Measurements from ENCODE around the gene DLGAP3. TPM values are rescaled to one million over a fixed set of nuclear protein-coding genes. Genes with fewer than 3 reads are reported as not detected.

DLGAP3 gene
- total RNA-seq, 1 donor from 2014 or later: 0.28 TPM

DNA sequence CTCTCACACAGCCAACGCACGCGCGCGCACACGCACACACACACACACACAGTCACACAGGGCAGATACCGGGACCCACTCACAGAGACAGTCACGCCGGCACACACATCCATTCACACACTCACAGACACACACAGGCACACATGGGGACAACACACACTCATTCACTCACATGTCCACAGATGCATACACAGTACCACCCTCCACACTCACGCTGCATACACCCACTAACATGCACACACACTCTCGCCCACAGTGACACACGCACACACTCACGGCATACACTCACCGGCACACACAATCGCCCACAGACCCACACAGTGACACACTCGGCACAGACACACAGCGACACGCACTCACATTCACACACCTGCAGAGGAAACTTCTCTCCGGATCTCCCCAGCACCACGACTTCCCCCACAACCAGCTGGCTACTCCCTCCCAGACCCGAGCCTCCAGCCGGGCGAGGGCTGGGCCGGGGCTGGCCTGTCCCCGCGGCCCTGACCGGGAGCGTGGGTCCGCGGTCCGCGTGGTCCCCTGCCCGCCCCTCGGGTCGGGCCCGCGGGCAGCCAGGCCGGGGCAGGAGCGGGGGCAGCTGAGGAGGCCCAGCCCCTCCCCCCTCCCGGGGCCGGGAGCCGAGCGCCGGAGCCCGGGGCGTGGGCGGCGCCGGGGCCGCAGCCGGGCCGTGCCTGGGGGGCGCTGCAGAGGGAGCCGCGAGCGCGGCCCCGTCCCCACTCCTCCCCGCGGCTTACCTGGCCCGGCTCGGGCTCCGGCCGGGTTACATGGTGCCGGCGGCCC, 552 bp downstream of the DLGAP3 start:
- peak; percentile 13 for ATAC-seq

DNA sequence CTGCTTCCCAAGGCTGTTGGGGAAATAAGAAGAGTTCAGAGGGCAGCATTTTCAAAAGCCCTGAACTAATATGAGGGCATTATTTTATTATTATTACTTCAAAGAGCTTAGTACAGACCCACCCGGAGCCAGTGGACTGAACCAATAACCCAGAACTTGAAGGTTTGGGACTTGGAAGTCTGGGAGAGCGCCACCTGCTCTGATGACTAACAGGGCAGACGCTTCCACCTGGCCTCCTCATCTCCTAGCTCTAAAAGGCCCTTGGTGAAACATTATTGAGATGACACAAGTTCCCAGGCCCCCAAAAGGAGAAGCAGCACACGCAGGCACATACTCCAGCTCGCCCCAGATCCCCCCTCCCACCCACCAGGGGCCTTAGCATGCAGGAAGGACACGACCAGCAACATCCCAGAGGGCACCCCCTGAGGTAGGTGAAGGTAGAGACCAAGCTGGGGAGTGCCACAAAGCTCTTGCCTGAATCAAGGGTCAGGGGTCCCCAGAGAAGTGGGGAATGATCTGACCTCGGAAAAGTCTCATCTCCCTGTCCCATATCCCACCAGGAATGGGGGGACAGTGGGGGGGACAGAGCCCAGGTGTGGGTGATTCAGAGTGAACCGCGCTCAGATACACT, 1.3 kb downstream of the DLGAP3 start:
- ATAC-seq: no peak

DNA sequence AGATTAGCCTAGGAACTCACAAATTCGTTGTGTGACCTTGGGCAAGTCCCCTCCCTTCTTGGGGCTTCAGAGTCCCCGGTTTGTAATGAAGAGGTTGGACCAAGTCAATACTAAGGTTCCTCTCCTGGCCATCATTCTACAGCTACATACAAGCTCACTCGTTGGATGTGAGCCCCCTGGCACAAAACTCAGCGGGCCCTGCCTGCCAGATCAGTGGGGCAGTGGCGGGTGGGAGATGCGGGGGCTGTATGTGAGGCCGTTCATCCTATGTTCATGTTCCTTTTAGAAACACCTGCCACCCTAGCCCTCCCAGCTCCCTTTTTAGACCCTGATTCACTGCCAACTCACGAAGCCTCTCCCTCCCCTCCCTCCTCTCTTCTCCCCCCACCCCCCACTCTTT, 2.1 kb downstream of the DLGAP3 start:
- ATAC-seq: no peak

DNA sequence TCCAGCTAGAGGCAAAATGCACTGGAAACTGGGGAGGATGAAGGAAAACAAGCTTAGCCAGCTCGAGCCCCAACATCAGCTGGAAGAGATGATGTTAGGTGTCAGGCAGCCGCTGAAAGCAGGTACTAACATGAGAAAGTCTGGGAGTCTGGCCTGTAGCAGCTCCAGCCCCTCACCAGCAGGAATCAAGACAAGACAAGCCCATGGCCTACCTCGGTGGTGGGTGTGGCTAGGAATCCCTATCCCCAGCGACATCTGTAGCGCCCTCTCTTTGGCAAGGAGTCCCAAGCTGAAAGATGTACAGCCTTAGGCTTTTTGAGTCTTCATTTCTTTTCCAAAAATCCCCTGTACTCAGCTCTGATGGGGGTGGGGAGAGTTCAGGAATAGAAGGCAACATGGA, 2.6 kb downstream of the DLGAP3 start:
- no peak for ATAC-seq

DNA sequence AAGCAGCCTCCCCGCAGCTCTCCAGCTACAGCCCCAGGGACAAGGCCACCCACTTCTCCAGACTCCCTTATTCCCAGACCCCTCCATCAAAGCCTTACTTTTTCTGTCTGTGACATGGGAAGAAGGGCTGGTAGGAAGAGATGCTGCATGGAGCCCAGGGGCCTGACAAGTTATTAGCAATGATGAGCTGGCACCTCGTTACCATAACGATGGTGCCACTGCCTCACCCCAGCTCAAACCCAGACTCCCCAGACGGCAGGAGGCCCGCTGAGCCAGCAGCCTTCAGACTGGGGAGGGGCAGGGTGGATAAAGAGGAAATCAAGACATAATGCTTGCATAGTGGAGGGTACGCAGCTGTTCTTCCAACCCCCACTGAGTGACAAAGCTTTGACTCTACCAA, 3.3 kb downstream of the DLGAP3 start:
- no peak for ATAC-seq

DNA sequence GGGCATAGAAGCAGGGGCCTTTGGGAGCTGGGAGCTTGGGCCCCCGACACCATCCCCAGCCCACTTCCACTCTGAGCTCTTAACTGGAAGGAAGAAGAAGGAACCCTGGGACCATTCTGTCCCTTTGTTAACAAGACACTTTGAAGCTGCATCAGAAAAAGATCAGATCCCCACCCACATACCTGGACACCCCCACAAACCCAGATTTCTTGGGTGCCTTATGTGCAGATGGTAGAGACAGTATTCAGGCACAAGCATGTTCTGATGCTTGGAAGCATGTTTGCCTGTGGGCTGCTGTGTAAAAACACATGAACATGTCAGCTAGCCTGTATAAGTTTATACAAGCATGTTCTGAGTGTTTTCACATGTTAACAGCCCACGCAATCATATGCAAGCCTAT, 3.7 kb downstream of the DLGAP3 start:
- no peak for ATAC-seq

DNA sequence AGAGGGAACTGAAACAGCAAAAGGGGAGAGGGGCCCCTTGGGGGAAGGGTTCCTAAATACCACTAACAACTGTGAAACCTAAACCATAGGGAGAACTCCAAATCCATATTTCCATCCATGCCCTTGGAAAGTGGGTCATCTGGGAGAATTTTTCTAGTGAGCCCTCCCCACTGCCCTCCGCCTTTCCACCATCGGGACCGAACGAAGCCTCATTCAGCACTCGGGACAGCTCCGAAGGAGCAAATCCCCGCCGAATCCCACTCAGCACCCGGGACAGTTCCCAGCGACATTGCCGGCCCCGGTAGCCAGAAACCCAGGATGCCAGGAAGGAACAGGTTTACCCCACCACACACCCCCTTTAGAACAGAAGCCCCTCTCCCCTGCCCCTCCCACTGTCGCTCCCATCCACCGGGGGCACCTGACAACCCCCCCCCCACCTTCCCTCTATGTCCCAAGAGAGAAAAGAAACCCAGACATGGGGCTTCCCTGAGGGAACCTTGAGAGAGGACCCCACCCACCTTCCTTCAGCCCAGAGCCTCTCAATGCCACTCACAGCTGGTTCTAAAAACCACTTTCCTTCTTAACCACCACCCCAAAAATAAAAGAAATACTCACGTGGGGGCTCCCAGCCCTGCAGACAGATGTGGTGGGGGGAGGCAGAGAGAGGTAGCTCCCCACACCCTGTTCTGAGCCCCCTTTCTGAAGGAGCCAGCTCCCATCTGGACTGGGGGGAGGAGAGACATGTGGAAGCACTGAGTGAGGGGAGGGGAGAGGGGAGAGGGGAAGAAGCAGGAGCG, 4.5 kb downstream of the DLGAP3 start:
- peak; percentile 61 for ATAC-seq

DNA sequence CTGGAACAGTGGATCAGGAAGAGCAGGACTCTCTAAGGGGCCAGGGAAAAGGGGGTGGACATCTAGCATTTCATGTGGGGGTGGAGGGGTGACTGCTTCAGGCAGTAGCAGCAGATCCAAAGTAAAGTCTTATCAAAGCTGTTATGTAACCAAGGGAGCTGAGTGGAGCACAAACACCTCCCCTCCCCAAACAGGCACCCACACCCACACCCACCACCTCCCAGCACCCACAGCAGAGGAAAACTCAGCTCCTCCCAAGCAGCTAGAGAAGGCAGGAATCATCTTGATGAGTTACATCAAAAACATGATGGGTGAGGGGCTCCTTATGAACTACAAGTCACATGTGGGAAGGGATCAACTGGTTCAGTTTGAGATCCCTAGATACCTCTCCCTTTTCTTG, 6.0 kb downstream of the DLGAP3 start:
- ATAC-seq: no peak

DNA sequence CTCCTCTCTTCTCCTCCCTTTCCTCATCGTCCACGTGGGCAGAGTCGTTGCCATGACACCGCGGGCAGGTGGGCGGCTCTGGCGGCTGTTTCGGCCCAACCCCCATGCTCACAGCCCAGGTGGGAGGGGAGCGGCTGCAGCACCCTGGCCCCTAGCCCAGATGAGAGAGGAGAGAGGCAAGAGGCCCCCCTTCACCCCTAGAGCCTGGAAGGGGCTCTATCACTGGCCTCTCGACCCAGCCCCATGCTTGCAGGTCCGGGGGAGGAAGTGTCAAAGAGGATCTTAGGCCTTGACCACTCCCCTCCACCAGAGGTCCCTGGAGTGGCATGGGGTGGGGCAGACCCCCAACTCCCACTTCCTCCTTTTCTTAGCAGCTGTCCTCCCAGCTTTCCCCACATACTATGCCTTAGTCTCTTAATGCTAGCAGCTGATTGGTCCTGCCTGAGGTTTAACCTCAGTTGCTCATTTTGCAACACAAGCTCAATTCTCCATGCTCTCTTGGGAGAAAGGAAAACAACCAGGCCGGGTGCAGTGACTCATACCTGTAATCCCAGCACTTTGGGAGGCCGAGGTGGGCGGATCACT, 10.4 kb downstream of the DLGAP3 start:
- ATAC-seq: peak; percentile 15

DNA sequence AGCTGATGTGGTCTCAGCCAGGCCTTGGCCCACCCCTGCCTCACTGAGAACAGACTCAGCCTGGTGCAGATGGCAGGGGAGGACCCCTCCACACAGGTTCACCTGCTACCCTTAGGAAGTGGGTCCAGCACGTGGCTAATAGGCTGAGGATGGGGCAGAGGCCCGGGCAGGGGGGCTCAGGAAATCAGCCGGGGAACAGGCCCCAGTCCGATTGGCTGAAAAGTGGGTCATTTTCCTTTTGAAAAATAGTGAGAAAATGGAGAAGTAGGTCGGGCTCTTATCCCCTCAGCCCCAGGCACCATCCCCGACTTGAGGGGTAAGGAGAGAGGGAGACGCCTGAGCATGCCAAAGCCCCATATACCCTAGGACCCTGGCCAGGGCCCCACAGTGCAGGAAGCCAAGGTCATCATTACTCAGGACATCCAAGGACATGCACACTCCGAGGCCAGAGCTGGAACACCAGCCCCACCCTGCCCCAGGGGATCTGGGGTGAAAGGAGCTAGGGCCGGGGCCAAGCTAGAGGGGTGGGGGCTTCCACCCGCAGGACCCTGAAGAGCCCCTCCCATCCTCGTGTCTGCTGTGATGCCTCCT, 11.0 kb downstream of the DLGAP3 start:
- ATAC-seq: no peak

DNA sequence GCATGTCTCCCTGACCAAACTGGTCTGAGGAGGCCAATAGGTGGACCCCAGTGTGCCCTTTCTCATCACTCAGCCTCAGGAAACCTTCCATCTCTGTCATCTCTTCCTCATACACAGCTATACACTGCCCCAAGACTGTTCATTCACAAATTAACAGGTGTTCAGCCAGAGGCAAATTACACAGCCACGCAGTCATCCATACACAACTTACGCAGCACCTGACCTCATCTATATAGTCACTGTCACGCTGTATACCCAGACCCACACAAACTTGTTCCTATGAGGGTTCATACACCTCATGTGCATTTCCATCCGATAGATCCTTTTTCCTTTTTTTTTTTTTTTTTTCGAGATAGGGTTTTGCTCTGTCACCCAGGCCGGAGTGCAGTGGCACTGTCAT, 12.4 kb downstream of the DLGAP3 start:
- no peak for ATAC-seq

DNA sequence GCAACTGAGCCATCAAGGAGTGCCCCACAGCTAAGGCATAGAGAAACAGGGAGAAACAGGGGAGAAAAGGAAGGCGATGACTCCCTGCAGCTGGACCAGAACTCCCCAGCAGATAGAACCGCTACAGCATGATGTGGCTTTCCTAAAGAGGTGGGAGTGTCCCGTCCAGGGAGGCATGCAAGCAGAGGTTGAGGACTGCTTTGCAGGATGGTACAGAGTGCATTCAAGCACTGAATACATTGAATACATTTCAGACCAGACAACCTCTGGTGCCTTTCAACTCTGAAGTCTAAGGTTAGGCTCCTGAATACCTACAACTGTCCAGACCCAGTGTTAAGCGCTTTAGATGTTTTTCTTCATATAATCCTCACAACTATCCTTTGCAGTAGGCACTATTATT, 13.3 kb downstream of the DLGAP3 start:
- no peak for ATAC-seq

DNA sequence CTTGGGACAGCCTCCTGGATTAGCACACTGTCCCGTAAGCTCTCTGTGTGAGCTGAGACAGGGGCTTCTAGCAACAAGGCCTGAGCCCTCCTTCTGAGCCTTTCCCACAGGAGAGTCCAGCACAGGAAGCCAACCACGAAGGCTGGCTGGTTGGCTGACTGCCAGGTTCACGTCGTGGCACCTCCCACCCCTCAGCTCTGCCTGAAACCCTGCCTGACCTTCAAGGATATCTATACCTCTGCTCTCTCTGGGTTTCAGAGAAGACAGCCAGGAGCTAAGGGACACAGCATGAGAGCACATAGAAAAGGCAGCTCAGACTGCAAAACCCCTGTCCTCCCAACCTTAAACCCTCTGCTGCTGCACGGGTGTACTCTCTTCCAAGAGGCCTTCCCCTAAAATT, 13.9 kb downstream of the DLGAP3 start:
- no peak for ATAC-seq

DNA sequence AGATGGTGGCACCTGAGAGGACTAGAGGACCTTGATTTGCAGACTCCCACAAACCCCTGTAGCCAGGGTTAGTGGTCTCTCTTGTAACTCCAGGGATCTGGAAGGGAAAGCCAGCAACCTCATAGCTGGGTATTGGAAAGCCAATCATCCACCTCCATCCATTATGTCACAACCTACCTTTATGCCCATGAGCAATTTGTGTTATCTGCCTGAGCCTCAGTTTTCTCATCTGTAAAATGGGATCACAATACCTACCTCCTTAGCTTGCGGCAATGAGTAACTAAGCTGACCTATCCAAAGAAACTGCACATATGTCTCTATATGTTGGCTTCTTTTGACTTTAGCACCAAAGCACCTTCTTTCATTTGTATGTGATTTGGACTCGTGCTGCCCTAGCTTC, 14.5 kb downstream of the DLGAP3 start:
- ATAC-seq: no peak

DNA sequence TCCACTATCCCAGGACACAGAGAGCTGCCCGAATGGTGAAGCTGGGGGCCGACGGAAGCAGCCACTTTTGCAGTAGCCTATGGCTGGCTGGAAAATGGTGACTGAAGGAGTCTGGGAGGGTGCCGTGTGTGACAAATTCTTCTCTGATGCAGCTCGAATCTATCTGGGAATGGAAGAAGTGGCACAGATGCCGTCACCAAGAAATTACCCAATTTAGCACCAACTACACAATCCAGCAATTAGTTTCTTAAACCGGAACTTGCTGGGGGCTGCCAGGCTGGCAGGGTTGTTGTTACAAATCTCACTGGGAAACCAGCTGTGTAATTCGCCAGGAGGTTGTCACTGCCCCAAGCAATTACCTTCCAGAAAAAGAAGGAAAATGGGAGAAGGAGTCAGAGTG, 18.0 kb downstream of the DLGAP3 start:
- no peak for ATAC-seq

DNA sequence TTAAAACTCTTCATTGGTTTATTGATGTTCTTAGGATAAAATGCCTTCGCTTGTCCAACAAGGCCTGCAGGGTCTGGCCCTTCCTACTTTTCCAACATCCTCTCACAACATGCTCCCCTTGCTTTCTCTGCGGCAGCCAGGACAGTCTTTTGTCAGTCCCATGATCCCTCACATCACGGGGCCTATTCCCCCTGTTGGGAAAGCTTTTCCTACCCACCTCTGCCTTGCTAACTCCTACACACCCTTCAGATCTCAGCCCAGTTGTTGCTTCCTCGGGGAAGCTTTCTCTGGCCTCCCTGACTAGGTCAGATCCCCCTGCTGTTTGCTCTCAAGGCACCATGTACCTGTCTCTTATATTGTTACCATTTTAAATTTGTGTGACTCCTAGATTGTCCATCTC, 19.0 kb downstream of the DLGAP3 start:
- ATAC-seq: no peak

DNA sequence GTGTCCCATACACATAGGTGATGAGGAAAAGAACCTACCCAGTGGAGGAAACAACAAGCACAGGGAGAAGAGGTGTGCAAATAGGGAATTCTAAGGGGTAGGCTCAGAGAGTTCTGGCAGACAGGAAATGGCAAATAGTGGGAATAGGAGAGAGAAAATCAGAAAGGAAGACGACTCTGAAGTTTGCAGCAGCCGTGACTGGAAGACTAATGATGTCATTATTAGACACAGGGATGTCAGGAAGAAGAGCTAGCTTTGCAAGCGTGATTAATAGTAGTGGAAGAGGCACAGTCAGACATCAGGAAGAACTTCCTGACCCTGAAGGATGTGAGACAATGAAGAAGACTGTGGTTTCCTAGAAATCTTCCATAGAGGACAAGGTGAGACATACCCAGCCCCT, 21.1 kb downstream of the DLGAP3 start:
- ATAC-seq: no peak

DNA sequence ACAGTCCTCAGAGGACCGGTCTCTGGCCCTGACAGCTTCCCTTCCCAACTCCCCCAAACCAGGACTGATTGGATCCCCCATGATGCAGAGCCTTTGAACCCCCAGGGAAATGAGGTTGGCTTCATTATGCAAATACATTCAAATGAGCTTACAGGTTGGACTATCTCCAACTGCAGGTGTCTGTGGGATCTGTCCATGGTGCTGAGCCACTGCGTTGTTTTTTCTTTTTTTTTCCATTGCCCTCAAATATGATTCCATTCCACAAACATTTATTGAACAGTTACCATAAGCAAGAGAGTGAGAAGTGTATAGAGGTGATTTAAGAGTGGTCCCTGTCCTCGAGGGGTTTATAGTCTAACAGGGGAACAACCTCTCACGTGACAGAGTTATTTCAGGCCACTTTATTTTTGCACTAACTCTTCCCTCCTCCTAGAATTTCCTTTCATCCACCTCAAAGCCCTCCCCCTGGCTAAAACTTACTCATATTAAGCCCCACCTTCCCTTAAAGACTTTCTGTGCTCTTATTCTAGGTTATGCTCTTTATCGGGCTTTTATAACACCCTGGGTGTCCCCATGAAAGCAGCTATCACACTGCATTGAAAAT, 21.9 kb downstream of the DLGAP3 start:
- ATAC-seq: no peak

DNA sequence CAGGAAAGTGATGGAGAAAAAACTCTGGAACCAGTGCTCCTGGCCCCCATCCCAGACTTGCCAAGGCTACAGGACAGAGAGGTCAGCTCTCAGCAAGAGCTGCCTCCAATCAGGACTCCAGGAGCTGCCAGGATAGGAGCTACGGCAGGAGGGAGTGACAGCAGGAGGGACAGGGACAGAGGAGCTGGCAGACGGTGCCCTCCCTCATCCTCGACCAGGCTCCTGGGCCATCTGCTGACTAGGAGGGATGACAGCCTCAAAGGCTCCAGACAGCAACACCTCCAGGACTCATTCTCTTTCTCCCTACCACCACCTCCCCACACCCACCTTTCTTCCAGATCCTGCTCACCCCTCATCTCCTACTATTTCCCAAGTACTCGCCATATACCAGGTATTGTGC, 22.7 kb downstream of the DLGAP3 start:
- ATAC-seq: no peak

DNA sequence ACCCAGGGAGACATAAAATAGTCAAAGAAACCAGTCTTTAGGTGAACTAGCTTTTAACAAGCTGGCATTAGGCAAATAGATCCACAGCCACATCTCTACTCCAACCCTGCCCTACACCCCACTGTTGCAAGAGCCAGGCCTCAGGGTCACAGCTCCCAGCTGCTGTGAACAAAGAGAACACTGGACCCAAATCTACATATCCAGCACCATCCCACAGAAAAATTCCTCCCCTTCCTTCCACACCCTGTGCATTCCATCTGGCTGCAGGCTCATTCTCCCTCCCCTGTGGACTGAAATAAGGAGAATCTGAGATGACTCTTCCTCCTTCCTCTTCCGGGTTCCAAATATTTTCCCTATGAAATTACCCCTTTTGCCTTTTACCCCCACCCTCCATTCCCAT, 23.2 kb downstream of the DLGAP3 start:
- no peak for ATAC-seq

DNA sequence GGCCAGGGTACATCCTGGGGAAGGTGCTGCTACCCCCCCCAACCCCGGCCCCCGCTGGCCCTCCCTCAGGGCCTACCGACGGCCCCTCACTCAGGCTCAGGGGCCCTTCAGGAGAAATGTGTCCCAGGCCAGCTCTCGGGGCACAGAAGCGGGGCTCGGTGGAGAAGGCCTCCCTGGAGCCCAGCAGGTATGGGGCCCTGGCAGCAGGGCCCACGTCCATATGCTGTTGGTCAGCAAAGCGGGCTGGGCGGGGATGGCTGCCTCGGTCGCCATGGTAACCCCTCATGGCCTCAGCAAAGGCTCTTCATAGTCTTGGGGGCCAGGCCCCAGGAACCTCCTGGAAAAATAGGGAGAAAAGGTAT, 24.4 kb downstream of the DLGAP3 start:
- no peak for ATAC-seq

DNA sequence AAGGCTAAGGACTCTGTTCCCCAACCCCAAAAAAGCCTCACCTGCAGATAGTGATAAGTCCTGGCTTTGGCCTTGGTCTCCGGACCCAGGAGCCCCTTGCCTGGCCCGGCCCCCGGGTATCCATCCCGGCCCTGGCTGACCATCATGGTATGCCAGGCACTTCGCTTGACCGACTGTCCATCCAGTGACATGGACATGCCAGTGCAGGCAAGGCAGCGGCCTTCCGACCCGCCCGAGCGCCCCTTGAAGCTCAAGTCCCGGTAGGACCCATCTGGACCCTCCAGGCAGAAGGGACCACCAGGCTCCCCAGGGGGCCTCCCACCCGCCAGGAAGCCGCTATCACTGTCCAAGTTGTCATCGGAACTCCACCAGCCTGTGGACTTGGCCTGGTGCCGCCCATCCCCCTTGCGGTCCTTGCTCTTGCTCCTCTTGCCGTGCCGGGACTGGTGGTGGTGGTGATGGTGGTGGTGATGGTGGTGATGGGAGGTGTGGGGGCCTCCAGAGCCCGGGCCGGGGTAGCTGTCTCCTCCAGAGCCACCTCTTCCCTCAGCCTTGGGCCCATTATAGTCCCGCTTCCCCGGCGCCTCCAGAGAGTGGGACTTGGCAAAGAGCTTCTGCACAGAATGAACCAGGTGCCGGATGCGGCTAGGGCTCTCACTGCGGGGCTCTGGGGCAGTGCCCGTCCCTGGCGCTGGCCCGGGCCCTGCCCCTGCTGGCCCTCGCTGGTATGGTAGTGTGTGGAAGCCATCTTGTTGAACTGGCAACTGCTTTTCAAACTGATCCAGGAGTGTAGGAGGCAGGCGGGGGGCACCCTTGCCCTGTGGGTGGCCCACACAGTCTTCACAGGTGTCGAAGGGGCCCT, 25.0 kb downstream of the DLGAP3 start:
- no peak for ATAC-seq

All from esophagus mucosa (tissue), 1 donor.